ENCODE results near the gene MCTP1.

The MCTP1 gene

GRCh38 chr5:94746731-94747124, 538.2 kb downstream of the MCTP1 start:
- Mint-ChIP-seq H3K4me3 (no peak overlapping the region), H3K4me1 (ENCODE audit: low read depth) (peaks cover 33% of the 10 kb centered on the region), H3K9me3 (no peaks in the 10 kb centered on the region), H3K27me3 (peaks cover 3% of the 10 kb centered on the region), H3K27ac (no peak overlapping the region), H3K36me3 (ENCODE audit: low read depth) (no peaks in the 10 kb centered on the region)
- DNase-seq = no peak

DNA sequence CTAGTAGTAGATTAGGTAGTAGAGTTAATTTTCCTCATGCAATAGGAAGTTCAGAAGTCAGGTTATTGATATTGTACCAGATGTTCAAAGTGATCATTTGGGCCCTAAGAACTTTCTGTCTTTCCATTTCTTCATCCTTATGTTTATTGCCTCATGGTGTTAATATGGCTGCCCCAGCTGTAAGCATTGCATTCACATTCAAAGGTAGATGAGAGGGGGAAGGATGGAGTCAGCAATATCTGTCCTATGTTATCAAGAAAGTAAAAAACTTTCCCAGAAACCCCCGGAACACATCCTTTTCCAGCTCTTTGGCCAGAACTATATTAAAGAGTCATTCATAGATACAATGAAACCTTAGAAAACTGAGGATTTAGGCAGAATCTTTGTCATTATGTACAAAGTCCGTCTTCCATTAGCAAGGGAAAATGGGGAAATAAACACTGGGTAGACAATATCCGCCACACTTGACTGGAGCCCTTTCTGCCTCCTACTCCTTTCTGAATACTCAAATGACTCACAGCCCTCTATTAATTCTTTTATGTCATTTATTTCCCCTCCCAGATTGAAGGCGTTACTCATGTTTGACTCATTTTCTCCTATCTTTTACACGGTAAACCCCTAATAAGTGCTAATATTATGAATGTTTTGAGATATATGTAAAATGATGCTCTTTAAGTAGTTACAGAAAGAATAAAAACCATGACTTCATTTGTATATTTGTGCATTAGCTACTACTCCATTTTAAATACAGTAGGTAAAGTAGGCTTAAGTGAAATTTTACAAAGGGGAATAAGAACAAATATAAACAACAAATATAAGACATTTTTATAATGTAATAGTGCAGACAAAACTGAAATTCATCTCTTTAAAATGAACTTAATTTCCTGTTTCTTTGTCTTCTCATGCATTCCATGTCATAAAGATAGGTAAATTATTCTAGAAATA, 538.8 kb downstream of the MCTP1 start:
- peaks cover 3% of the 10 kb centered on the region for H3K27me3 Mint-ChIP-seq
- DNase-seq = no peak
- H3K4me3 Mint-ChIP-seq = no peak overlapping the region
- no peaks in the 10 kb centered on the region for H3K36me3 Mint-ChIP-seq (ENCODE audit: low read depth)
- H3K4me1 Mint-ChIP-seq (ENCODE audit: low read depth) = peaks cover 33% of the 10 kb centered on the region
- H3K27ac Mint-ChIP-seq = peak overlapping the region; percentile 17
- H3K9me3 Mint-ChIP-seq = no peaks in the 10 kb centered on the region

- H3K9me3 Mint-ChIP-seq = no peaks in the 10 kb centered on the region
- H3K27ac Mint-ChIP-seq = no peak overlapping the region
- no peaks in the 10 kb centered on the region for H3K36me3 Mint-ChIP-seq (ENCODE audit: low read depth)
These were observed 540.0 kb downstream of the MCTP1 start for GRCh38 chr5:94744906-94745305.

GRCh38 chr5:94742852-94743251, 542.0 kb downstream of the MCTP1 start:
- no peak for DNase-seq
- Mint-ChIP-seq H3K4me1 (ENCODE audit: low read depth) (peaks cover 20% of the 10 kb centered on the region), H3K9me3 (no peaks in the 10 kb centered on the region), H3K4me3 (no peak overlapping the region), H3K27ac (no peak overlapping the region), H3K36me3 (ENCODE audit: low read depth) (no peaks in the 10 kb centered on the region), H3K27me3 (peaks cover 3% of the 10 kb centered on the region)

More at GRCh38 chr5:94744906-94745305, 540.0 kb downstream of the MCTP1 start:
- DNase-seq = no peak
- Mint-ChIP-seq H3K27me3 (peaks cover 3% of the 10 kb centered on the region), H3K4me3 (no peak overlapping the region), H3K4me1 (ENCODE audit: low read depth) (peaks cover 33% of the 10 kb centered on the region)

- Mint-ChIP-seq H3K27ac (no peak overlapping the region), H3K4me3 (no peak overlapping the region), H3K9me3 (no peaks in the 10 kb centered on the region), H3K4me1 (ENCODE audit: low read depth) (peaks cover 6% of the 10 kb centered on the region), H3K36me3 (ENCODE audit: low read depth) (no peaks in the 10 kb centered on the region), H3K27me3 (peaks cover 3% of the 10 kb centered on the region)
- no peak for DNase-seq
These were observed 544.6 kb downstream of the MCTP1 start for GRCh38 chr5:94740286-94740685.

DNA sequence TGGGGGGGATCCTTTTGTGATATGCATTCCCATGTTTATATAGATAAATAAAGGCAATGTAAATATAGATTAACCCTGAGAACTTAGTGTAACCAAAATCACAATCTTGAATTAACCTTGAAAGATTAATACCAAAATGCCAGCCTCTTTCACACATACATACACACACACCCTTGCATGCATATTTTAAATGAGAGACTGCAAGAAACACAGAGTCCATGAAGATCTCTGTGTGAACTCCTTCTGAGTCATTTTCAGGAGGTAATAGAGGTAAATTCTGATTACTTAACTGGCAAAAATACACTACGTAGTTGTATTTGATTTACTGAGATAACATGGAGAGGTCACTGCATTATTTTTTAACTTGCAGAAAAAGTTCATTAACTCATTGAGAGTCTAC, 548.4 kb downstream of the MCTP1 start:
- Mint-ChIP-seq H3K27me3 (no peaks in the 10 kb centered on the region), H3K27ac (no peak overlapping the region), H3K4me1 (ENCODE audit: low read depth) (no peaks in the 10 kb centered on the region), H3K9me3 (no peaks in the 10 kb centered on the region), H3K4me3 (no peak overlapping the region), H3K36me3 (ENCODE audit: low read depth) (no peaks in the 10 kb centered on the region)
- no peak for DNase-seq

DNA sequence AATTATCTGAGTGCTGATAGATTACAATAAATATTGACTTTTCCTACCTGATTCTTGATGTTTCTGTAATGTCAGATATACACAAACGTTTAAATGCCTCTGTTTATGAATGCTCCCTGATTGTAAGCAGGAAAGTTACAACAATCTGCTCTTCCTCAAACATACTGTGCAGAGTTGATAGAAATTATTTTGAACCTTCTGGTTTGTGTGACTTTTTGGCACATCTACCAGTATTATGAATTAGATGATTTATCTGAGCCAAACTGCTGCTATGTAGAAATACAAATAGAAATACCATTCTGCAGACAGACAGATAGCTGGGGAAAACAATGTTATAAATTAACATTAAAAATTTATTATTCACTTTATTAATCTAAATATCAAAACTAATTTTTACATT, 553.4 kb downstream of the MCTP1 start:
- Mint-ChIP-seq H3K4me1 (ENCODE audit: low read depth) (no peaks in the 10 kb centered on the region), H3K9me3 (no peaks in the 10 kb centered on the region), H3K36me3 (ENCODE audit: low read depth) (no peaks in the 10 kb centered on the region), H3K27me3 (no peaks in the 10 kb centered on the region), H3K27ac (no peak overlapping the region), H3K4me3 (no peak overlapping the region)
- DNase-seq = no peak

- H3K9me3 Mint-ChIP-seq = no peaks in the 10 kb centered on the region
- no peaks in the 10 kb centered on the region for H3K4me1 Mint-ChIP-seq (ENCODE audit: low read depth)
- H3K27ac Mint-ChIP-seq = no peak overlapping the region
- no peaks in the 10 kb centered on the region for H3K36me3 Mint-ChIP-seq (ENCODE audit: low read depth)
- H3K4me3 Mint-ChIP-seq = no peak overlapping the region
- no peaks in the 10 kb centered on the region for H3K27me3 Mint-ChIP-seq
- no peak for DNase-seq
These were observed 559.8 kb downstream of the MCTP1 start for GRCh38 chr5:94725142-94725541.

- no peak overlapping the region for H3K27ac Mint-ChIP-seq
- no peak for DNase-seq
- peaks cover 3% of the 10 kb centered on the region for H3K9me3 Mint-ChIP-seq
- H3K4me3 Mint-ChIP-seq = no peak overlapping the region
- H3K27me3 Mint-ChIP-seq = no peaks in the 10 kb centered on the region
- H3K36me3 Mint-ChIP-seq (ENCODE audit: low read depth) = peaks cover 32% of the 10 kb centered on the region
- no peaks in the 10 kb centered on the region for H3K4me1 Mint-ChIP-seq (ENCODE audit: low read depth)
These were observed 569.1 kb downstream of the MCTP1 start for GRCh38 chr5:94715768-94716167.

- H3K9me3 Mint-ChIP-seq = no peaks in the 10 kb centered on the region
These were observed 573.1 kb downstream of the MCTP1 start for GRCh38 chr5:94711785-94712184.

DNA sequence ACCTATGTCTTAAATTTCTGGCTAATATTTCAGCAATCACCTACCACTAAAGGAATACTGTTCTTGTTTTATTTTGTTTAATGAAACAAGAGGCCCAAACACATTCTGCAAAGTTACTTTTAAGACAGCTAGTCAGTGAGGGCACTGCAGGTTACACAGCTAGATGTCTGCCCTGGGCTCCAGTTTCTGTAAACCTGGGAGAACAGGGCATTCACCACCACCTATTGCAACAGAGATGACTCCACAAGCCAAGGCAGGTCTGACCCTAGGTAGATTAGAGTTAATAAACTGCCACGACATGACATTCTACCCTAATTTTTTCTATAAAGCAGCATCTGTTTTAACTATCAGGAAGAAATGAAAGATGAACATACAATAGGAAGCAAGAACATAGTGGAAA, 575.6 kb downstream of the MCTP1 start:
- H3K4me1 Mint-ChIP-seq (ENCODE audit: low read depth) = no peaks in the 10 kb centered on the region
- no peak overlapping the region for H3K27ac Mint-ChIP-seq
- DNase-seq = no peak
- H3K4me3 Mint-ChIP-seq = no peak overlapping the region
- H3K27me3 Mint-ChIP-seq = no peaks in the 10 kb centered on the region
- peaks cover 61% of the 10 kb centered on the region for H3K36me3 Mint-ChIP-seq (ENCODE audit: low read depth)
- no peaks in the 10 kb centered on the region for H3K9me3 Mint-ChIP-seq

More at GRCh38 chr5:94711785-94712184, 573.1 kb downstream of the MCTP1 start:
- Mint-ChIP-seq H3K27me3 (no peaks in the 10 kb centered on the region), H3K36me3 (ENCODE audit: low read depth) (peaks cover 65% of the 10 kb centered on the region), H3K27ac (no peak overlapping the region), H3K4me3 (no peak overlapping the region), H3K4me1 (ENCODE audit: low read depth) (no peaks in the 10 kb centered on the region)
- no peak for DNase-seq

- Mint-ChIP-seq H3K4me3 (no peak overlapping the region), H3K36me3 (ENCODE audit: low read depth) (peaks cover 63% of the 10 kb centered on the region), H3K27me3 (no peaks in the 10 kb centered on the region), H3K4me1 (ENCODE audit: low read depth) (peaks cover 4% of the 10 kb centered on the region), H3K9me3 (no peaks in the 10 kb centered on the region), H3K27ac (no peak overlapping the region)
- no peak for DNase-seq
These were observed 577.5 kb downstream of the MCTP1 start for GRCh38 chr5:94707359-94707758.

DNA sequence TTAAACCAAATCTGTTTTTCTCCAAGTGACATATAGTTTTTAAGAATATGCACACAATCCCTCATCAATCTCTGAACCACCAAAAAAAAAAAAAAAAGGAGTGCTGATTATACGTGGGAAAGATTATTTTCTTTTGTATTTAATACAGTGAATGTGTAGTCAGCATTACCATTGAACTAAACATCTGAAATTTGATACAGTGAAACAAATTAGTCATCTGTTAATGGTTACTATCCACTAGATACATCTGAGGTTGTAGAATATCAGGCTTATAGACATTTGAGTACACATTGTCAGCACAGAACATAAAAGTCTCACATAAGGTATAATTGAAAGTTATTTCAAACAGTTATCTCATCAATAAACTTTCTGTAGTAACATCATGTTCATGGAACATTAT, 579.5 kb downstream of the MCTP1 start:
- no peak for DNase-seq
- Mint-ChIP-seq H3K27ac (no peak overlapping the region), H3K4me3 (no peak overlapping the region), H3K36me3 (ENCODE audit: low read depth) (peaks cover 48% of the 10 kb centered on the region), H3K27me3 (no peaks in the 10 kb centered on the region), H3K4me1 (ENCODE audit: low read depth) (peaks cover 7% of the 10 kb centered on the region), H3K9me3 (no peaks in the 10 kb centered on the region)

- Mint-ChIP-seq H3K27ac (no peak overlapping the region), H3K27me3 (no peaks in the 10 kb centered on the region), H3K36me3 (ENCODE audit: low read depth) (peaks cover 28% of the 10 kb centered on the region), H3K4me3 (no peak overlapping the region), H3K9me3 (no peaks in the 10 kb centered on the region), H3K4me1 (ENCODE audit: low read depth) (peaks cover 9% of the 10 kb centered on the region)
- DNase-seq = no peak
These were observed 582.2 kb downstream of the MCTP1 start for GRCh38 chr5:94702729-94703128.

DNA sequence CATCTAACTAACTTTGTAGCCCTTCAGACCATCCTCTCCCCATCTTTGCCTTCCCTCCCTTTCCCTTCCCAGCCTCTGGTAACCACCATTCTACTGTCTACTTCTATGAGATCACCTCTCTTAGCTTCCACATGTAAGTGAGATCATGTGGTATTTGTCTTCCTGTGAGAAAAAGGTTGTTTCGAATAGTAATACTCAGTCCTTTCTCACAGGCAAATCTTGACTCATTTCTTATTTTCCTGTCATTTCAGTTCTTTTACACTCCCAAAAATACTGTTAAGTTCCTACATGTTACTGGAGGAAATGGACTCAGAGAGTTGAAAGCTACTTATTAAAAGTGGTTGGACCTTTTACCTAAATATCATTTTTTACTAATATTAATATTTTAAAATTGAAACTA, 584.3 kb downstream of the MCTP1 start:
- Mint-ChIP-seq H3K27ac (peak overlapping the region; percentile 41), H3K9me3 (no peaks in the 10 kb centered on the region), H3K4me1 (ENCODE audit: low read depth) (peaks cover 9% of the 10 kb centered on the region), H3K27me3 (no peaks in the 10 kb centered on the region), H3K36me3 (ENCODE audit: low read depth) (peaks cover 27% of the 10 kb centered on the region), H3K4me3 (no peak overlapping the region)
- no peak for DNase-seq
